ENCODE data around the gene PLA2R1.
"Not testable (repeated sequence)": the region's sequence is repeated elsewhere in the genome, so short reads cannot be mapped to it uniquely, and the experiment has no call there.

PLA2R1 gene

DNA sequence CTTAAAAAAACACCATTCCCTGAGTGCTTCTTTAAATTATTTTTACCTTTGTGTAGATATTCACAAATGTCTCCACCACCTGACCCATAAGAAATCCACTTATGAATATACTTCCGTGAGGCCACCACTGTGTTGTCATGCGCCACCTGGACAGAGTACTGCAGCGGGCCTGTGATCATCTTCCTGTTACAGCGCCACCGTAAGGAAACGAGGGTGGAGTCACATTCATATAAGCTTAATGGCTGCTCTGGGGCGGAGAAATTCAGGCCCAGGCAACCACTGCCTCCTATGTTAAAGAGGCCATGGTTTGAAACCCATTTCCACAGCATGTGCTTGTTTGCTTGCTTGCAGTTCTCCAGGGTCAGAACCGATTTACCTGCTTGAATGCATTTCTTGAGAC lies 17.7 kb downstream of the PLA2R1 start:
- no peak overlapping the region for H3K4me3 ChIP-seq (ENCODE audit: low read depth, low read length)
- TF ChIP-seq, protein P1, sequence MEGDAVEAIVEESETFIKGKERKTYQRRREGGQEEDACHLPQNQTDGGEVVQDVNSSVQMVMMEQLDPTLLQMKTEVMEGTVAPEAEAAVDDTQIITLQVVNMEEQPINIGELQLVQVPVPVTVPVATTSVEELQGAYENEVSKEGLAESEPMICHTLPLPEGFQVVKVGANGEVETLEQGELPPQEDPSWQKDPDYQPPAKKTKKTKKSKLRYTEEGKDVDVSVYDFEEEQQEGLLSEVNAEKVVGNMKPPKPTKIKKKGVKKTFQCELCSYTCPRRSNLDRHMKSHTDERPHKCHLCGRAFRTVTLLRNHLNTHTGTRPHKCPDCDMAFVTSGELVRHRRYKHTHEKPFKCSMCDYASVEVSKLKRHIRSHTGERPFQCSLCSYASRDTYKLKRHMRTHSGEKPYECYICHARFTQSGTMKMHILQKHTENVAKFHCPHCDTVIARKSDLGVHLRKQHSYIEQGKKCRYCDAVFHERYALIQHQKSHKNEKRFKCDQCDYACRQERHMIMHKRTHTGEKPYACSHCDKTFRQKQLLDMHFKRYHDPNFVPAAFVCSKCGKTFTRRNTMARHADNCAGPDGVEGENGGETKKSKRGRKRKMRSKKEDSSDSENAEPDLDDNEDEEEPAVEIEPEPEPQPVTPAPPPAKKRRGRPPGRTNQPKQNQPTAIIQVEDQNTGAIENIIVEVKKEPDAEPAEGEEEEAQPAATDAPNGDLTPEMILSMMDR (conservative IDR thresholded peaks at IDR 0.05; ENCODE audit: low read depth, low read length), result no peak
- DNase-seq (ENCODE audit: low read depth), result no peak

GRCh38 chr2:160043265-160043664 lies 19.1 kb downstream of the PLA2R1 start:
- TF ChIP-seq, protein P1 (conservative IDR thresholded peaks at IDR 0.05; ENCODE audit: low read depth, low read length), result no peak
- DNase-seq (ENCODE audit: low read depth), result no peak
- no peak overlapping the region for H3K4me3 ChIP-seq (ENCODE audit: low read depth, low read length)

DNA sequence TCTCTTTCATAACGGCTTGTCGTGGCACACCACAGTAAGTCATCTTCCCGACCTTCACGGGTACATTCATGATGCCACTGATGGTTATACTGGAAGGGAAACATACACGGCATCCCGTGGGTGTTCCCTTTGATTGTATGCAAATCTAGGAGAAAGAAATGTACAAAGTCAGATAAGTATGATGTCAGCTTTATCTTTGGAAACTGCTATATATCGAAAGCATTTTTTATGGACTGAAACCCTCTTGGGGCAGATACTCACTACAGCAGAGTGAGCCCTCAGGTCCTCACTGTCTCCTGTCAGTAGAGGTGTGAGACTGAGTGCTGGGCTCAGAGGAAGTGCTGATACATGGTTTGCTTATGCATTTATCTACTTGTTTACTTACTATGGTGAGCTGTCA lies 20.4 kb downstream of the PLA2R1 start:
- TF ChIP-seq, protein P1 (conservative IDR thresholded peaks at IDR 0.05; ENCODE audit: low read depth, low read length), result no peak

GRCh38 chr2:160041091-160041490 lies 21.3 kb downstream of the PLA2R1 start:
- TF ChIP-seq, protein P1 (conservative IDR thresholded peaks at IDR 0.05; ENCODE audit: low read depth, low read length), result no peak
- no peak for DNase-seq (ENCODE audit: low read depth)
- H3K4me3 ChIP-seq (ENCODE audit: low read depth, low read length), result no peak overlapping the region

More for the DNA sequence above, 20.4 kb downstream of the PLA2R1 start:
- H3K4me3 ChIP-seq (ENCODE audit: low read depth, low read length), result no peak overlapping the region
- DNase-seq (ENCODE audit: low read depth), result no peak

GRCh38 chr2:160039166-160039903 lies 23.1 kb downstream of the PLA2R1 start:
- TF ChIP-seq, protein P1 (conservative IDR thresholded peaks at IDR 0.05; ENCODE audit: low read depth, low read length), result no peak
- DNase-seq (ENCODE audit: low read depth), result peak; percentile 85
- H3K4me3 ChIP-seq (ENCODE audit: low read depth, low read length), result no peak overlapping the region

DNA sequence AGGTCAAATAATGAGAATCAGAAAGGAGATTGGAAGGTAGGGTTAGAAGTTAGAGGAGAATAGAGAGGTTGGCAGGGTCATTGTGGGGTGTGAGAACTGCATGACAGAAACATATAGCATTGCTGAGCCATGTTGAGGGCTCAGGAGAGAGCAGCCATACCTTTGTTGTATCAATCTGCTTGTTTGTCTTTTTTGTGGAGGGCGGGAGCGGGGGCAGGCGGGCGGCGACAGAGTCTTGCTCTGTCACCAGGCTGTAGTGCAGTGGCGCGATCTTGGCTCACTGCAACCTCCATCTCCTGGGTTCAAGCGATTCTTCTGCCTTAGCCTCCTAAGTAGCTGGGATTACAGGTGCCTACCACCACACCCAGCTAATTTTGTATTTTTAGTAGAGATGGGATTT lies 23.8 kb downstream of the PLA2R1 start:
- not testable (repeated sequence) for DNase-seq (ENCODE audit: low read depth); H3K4me3 ChIP-seq (ENCODE audit: low read depth, low read length)

GRCh38 chr2:160036736-160037135 lies 25.7 kb downstream of the PLA2R1 start:
- DNase-seq (ENCODE audit: low read depth), result no peak
- no peak overlapping the region for H3K4me3 ChIP-seq (ENCODE audit: low read depth, low read length)
- TF ChIP-seq, protein P1 (conservative IDR thresholded peaks at IDR 0.05; ENCODE audit: low read depth, low read length), result no peak
